ENCODE results near the gene MYO18A. TPM values are rescaled to one million over a fixed set of nuclear protein-coding genes. Genes with fewer than 3 reads are reported as not detected.
A peak's percentile ranks its signal among the peaks of the same experiment; 100 is the strongest.

Gene MYO18A
- total RNA-seq, 1 donor from 2014 or later: 48.2 TPM

- H3K9me3 Mint-ChIP-seq: no peaks in the 10 kb centered on the region
Observed at GRCh38 chr17:29212681-29213121, 32.5 kb upstream of the MYO18A start.

GRCh38 chr17:29212094-29212631 lies 32.0 kb upstream of the MYO18A start:
- Mint-ChIP-seq H3K27me3 (ENCODE audit: low read depth) (no peaks in the 10 kb centered on the region), H3K36me3 (ENCODE audit: low read depth) (no peaks in the 10 kb centered on the region), H3K27ac (ENCODE audit: unreplicated experiment) (no peak overlapping the region), H3K9me3 (no peaks in the 10 kb centered on the region), H3K4me1 (peaks cover 28% of the 10 kb centered on the region), H3K4me3 (no peak overlapping the region)
- DNase-seq (ENCODE audit: low read depth, low spot score): no peak
- TF ChIP-seq CTCF (conservative IDR thresholded peaks at IDR 0.05): no peak

More at GRCh38 chr17:29212681-29213121, 32.5 kb upstream of the MYO18A start:
- Mint-ChIP-seq H3K27me3 (ENCODE audit: low read depth) (no peaks in the 10 kb centered on the region), H3K27ac (ENCODE audit: unreplicated experiment) (peak overlapping the region; percentile 4), H3K4me3 (peak overlapping the region; percentile 36), H3K36me3 (ENCODE audit: low read depth) (no peaks in the 10 kb centered on the region), H3K4me1 (peaks cover 27% of the 10 kb centered on the region)
- no peak for DNase-seq (ENCODE audit: low read depth, low spot score)
- TF ChIP-seq CTCF (conservative IDR thresholded peaks at IDR 0.05): no peak

GRCh38 chr17:29210879-29211278 lies 30.7 kb upstream of the MYO18A start:
- Mint-ChIP-seq H3K36me3 (ENCODE audit: low read depth) (no peaks in the 10 kb centered on the region), H3K27me3 (ENCODE audit: low read depth) (no peaks in the 10 kb centered on the region), H3K4me3 (no peak overlapping the region), H3K9me3 (no peaks in the 10 kb centered on the region), H3K4me1 (peaks cover 28% of the 10 kb centered on the region), H3K27ac (ENCODE audit: unreplicated experiment) (no peak overlapping the region)
- DNase-seq (ENCODE audit: low read depth, low spot score): no peak
- no peak for TF ChIP-seq CTCF (conservative IDR thresholded peaks at IDR 0.05)

GRCh38 chr17:29209073-29209472 lies 28.9 kb upstream of the MYO18A start:
- no peaks in the 10 kb centered on the region for H3K27me3 Mint-ChIP-seq (ENCODE audit: low read depth)
- H3K27ac Mint-ChIP-seq (ENCODE audit: unreplicated experiment): no peak overlapping the region
- TF ChIP-seq CTCF (conservative IDR thresholded peaks at IDR 0.05): no peak
- H3K9me3 Mint-ChIP-seq: no peaks in the 10 kb centered on the region
- peaks cover 28% of the 10 kb centered on the region for H3K4me1 Mint-ChIP-seq
- no peak overlapping the region for H3K4me3 Mint-ChIP-seq
- no peak for DNase-seq (ENCODE audit: low read depth, low spot score)
- H3K36me3 Mint-ChIP-seq (ENCODE audit: low read depth): no peaks in the 10 kb centered on the region

GRCh38 chr17:29207975-29208374 lies 27.8 kb upstream of the MYO18A start:
- no peak for DNase-seq (ENCODE audit: low read depth, low spot score)
- Mint-ChIP-seq H3K36me3 (ENCODE audit: low read depth) (no peaks in the 10 kb centered on the region), H3K4me1 (peaks cover 24% of the 10 kb centered on the region), H3K9me3 (no peaks in the 10 kb centered on the region), H3K27ac (ENCODE audit: unreplicated experiment) (peak overlapping the region; percentile 8), H3K27me3 (ENCODE audit: low read depth) (no peaks in the 10 kb centered on the region), H3K4me3 (no peak overlapping the region)
- TF ChIP-seq CTCF (conservative IDR thresholded peaks at IDR 0.05): no peak
